Lung microvascular endothelial cell (primary cell): ENCODE data around the gene BCL11B. TPM values are rescaled to one million over a fixed set of nuclear protein-coding genes. Genes with fewer than 3 reads are reported as not detected.

Experiments used
- DNase-seq, 2 donors: peaks; one replicate each; pipeline versions ENCODE4 v3.0.0 to v3.0.0-alpha.2; 2010; ENCODE audit warnings: low read depth in 2 of 2
- total RNA-seq: library from RNA; depleted of rRNA; stranded (reverse); fragments of >200 nt; gene quantifications from 2 replicates; pipeline ENCODE4 v1.2.1, GENCODE V29; 2014

The BCL11B gene
- total RNA-seq, 1 donor from 2014 or later = under 0.01 TPM

DNA sequence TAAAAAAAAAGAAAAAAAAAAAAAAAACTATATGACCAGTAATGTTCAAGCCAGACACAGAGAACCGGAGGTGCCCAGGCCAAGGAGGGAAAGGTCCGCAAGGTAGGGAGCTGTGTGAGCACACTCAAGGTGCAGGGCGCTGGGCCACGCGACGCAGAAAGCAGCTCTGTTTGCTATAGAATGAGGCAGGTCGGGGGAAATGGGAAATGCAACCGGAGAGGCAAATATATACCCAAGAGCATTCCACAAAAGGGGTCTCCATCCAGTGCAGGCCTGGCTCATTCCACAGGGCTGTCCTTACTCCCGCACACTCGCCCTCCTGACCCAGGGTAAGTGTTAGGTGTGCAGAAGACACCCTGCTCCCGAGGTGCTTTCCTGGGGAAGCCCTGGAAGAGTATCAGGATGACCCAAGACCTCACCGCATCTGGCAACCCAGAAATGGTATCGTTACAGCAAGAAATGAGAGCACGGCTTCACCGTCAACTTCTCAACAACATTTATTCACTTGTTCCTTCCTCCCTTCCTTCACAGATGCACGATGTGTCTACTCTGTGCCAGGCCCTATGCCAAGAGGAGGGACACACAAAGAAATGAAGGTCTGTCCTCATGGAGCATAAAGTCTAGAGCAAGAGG is 86.4 kb downstream of the BCL11B start:
- no peak for DNase-seq

DNA sequence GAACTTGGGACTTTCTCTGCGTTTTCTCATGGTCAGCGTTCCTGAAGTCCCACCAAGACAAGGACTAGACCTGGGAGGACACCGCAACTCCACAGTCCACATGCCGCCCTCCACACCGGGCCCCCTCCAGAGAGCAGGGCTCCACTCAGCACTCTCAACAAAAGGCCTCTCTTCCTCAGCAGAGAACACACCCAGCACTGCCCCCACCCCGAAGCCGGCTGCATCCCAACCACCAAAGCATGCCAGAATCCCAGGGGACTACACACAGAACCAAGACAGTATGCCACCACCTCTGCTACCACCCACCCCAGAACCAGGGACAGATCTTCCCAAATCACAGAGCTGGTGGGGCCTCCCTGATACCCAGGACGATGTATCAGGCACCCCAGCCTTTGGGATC is 88.3 kb downstream of the BCL11B start:
- DNase-seq = no peak

GRCh38 chr14:99183311-99183710 is 88.7 kb downstream of the BCL11B start:
- no peak for DNase-seq

- no peak for DNase-seq
Observed at GRCh38 chr14:99182548-99183250, 89.3 kb downstream of the BCL11B start.

- no peak for DNase-seq
Observed at GRCh38 chr14:99181804-99182520, 90.0 kb downstream of the BCL11B start.

GRCh38 chr14:99181241-99181640 is 90.8 kb downstream of the BCL11B start:
- no peak for DNase-seq

DNA sequence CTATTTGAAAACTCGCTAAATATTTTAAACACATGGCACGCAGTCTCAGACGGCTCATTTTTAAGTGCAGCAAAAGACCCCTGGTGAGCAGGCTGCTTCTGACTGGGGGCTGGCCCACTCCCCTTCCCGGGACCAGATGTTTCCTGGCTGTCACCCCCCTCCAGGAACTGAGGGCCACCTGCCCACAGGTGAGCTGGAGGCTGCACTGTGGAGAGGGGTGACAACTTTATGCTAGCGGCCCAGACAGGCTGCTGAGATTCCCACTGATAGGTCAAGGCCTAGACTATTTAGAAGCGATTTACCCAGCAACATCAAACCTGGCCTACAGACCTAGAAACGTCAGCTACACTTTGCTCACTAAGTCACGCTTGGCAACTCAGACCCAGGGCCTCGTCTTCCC is 92.1 kb downstream of the BCL11B start:
- DNase-seq = no peak

DNA sequence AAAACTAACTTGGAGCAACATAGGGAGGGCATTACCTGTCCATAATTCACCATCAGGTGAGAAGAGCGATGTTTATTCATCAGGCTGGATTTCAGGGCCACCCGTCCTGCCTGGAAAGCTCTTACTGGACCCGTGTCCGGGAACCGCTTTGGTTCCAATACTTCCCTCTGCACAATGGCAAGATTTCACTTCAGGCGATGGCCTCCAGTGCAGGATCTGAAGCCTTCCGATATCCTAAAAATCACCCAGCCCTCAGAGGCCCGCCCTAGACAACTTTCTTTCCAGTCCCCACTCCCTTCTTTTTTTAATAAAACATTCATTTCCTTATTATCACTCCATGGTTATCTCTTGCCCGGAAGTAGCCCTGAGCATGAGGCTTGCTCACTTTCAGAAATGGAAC is 92.5 kb downstream of the BCL11B start:
- DNase-seq = no peak

- DNase-seq = no peak
Observed at GRCh38 chr14:99177886-99178835, 93.8 kb downstream of the BCL11B start.

DNA sequence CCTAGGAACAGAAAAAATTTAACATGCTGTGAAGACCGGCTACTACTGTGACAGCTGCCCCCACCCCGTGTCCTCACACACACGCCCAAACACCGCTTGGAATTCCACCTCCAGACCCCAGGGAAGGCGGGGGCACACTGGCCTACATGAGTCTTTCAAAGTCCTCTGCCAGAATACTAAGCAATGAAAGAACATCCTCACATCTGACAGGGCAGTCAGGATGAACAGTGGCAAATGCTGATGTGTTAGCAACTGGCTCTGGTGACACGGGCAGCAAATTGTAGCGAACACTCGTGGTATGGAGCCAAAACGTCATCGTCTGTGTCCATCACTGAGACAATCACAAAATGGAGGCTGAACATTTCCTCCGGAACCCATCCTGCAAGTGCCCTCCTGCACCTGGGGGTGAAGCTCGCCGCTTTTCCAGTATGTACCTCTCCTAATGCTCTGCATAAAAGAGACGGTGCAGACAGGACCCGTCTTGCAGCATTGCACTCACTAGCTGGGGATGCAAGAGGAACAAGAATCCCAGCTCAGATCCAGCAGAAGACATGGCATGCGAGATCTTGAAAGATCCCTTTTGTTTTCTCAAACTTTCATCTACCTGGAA is 94.8 kb downstream of the BCL11B start:
- no peak for DNase-seq

DNA sequence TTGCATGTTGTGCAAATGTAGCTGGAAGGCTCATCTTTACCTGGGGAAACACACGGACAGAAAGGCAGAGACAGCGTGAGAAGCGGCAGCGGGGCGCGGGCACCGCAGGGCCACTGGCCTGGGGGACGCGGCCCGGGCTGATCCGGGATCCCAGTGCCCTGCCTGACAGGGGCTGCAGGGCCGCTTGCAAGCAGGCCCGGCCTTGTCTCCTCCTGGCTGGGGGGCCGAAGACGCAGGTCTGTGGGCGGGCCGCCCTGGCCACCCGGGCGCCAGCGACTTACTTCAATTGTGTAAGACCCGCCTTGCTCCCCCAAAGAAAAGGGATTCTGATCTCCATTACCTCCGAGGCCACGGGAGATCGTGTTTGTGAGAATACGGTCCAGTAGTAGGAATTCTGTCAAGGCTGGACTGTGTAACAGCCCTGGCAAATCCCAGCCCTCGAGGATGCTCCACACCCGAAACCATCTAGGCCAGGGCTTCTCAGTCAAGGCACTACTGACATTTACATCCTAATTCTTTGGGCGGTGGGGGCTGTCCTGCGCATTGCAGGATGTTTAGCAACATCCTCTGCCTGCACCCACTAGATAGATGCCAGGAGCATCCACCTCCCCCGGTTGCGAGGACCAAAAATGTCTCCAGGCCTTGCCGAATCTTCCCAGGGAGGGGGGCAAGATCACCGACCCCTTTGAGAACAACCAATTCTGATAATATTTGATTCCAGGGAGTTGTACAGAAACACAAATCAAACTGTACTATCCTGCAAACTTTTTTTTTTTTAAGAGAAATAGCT is 95.6 kb downstream of the BCL11B start:
- no peak for DNase-seq

DNA sequence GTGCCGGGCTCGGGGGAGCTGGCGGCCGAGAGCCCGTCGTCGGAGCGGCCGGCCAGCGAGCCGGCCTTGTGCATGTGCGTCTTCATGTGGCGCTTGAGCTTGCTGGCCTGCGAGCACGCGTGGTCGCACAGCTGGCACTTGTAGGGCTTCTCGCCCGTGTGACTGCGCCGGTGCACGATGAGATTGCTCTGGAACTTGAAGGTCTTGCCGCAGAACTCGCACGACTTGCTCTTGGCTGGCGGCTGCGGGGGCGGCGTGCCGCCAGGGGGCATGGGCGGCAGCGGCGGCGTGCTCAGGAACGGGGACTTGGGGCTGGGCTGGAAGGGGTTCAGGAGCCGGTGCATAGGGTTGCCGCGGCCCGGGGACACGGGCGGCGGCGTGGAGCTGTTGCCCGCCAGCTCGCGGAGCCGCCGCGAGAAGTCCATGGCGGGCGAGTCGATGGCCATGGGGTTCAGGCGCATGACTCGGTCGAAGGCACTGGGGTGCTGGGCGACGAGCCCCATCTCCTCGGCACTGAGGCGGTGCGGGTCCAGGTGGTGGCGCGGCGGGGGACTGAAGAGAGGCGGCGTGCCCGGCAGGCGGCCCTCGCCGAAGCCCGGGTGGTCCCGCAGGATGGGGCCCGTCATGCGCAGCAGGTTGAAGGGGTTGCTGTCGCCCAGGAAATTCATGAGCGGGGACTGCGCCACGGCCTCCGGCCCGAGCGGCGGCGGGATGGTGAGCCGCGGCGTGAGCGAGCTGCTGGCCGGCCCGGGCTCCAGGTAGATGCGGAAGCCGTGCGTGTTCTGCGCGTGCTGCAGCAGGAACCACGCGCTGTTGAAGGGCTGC is 96.5 kb downstream of the BCL11B start:
- no peak for DNase-seq

DNA sequence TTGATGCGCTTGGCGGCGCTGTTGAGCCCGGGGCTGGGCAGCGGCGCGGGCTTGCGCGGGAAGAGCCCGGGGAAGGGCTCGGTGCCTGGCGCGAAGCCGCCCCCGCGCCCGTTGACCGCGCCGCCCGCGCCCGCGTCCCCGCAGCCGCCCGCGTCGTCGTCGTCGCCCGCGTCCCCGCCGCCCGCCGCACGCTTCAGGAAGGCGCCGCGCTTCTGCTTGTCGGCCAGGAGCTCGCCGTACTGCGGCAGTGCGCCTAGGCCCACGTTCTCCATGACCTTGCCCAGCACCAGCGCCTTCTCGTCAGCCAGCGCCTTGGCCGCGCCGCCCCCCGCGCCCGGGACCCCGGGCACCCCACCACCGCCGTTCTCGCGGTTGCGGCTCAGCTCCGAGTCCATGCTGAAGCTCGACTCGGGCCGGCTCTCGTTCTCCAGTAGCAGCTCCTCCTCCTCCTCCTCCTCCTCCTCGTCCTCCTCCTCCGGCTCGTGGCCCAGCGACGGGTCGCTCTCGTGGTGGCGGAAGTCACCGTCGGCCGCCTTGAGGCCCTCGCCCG is 97.2 kb downstream of the BCL11B start:
- no peak for DNase-seq

GRCh38 chr14:99174081-99174769 is 97.8 kb downstream of the BCL11B start:
- no peak for DNase-seq

DNA sequence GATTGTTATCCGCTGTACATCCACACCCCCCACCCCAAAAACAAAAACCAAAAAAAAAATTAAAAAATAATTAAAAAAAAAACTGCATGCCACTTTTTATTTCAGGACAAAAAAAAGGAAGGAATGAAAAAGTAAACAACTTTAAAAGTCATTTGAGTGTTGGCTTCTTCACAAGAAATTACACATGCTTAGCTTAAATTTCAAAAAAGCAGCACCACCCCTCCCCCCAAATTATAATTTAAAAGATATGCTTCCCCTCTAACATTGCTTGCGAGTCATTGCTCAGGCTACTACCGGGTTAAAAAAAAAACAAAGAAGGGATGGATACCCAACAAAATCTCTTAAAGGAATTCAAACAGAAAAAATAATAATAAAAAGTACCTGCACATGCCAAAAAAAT is 98.5 kb downstream of the BCL11B start:
- no peak for DNase-seq

- no peak for DNase-seq
Observed at GRCh38 chr14:99173086-99173485, 98.9 kb downstream of the BCL11B start.

DNA sequence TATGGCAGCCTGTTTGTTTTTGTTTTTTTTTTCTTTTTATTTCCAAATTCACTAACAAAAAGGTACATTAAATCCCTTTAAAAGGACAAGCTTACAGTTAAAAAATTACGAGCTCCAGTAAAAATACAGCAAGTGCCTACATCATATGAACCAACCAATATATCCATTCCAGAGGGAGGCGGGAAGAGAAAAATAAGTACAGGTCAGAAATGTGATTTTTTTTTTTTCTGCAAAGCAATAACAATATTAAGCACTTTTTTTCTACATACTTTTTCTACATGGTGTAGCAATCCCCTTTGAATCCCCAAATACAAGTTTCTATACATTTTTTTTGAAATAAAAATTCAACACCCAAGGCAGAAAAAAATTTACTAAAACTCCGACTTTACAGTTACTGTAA is 100.6 kb downstream of the BCL11B start:
- no peak for DNase-seq

- DNase-seq = no peak
Observed at GRCh38 chr14:99169776-99170356, 102.1 kb downstream of the BCL11B start.
